ENCODE results near the gene P4HB.

DNA sequence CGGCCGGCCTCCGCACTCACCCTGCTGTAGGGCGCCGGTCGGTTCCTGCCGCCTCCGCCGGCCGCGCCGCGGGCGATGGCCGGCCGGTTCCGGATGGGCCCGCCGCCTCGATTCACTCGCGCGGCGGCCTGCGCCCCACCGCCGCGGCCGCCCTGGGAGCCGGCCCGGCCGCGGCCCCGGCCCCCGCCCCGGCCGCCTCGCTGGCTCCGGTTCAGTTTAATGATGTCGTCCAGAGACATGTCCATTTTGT is 30.9 kb upstream of the P4HB start:
- TF ChIP-seq CTCF (IDR thresholded peaks at IDR 0.05): no peak
- TF ChIP-seq POLR2A (IDR thresholded peaks at IDR 0.05): no peak
- no peak for TF ChIP-seq EP300 (IDR thresholded peaks at IDR 0.05)

Data from tibial nerve (tissue), 4 donors.